AG04450 (cell line): ENCODE data around the gene ABCG5. TPM values are rescaled to one million over a fixed set of nuclear protein-coding genes. Genes with fewer than 3 reads are reported as not detected.

ENCODE experiments used
- CTCF ChIA-PET: fragments of 300-600, 350-600 bp; formaldehyde crosslinking; extraction: SDS; loops from one replicate; lab custom pipeline; 2022; ENCODE audit warnings: antibody characterized with exemption, inconsistent platforms; lab: Charles Lee
- POLR2A ChIA-PET: fragments of 350-600 bp; formaldehyde crosslinking; extraction: SDS; loops from one replicate; lab custom pipeline; 2021; ENCODE audit warnings: antibody characterized with exemption, inconsistent platforms; lab: Yijun Ruan, JAX
- DNase-seq: peaks from one replicate; pipeline ENCODE4 v3.0.0-alpha.2; 2011; ENCODE audit warnings: low read depth, low spot score
- H3K27ac ChIP-seq: one replicate; pipeline ENCODE4 v1.5.1; 2012; ENCODE audit warnings: low read depth, low read length, control low read depth
- H3K27me3 ChIP-seq: one replicate; pipeline ENCODE4 v1.6.0; 2012; ENCODE audit warnings: low read length; ENCODE audit not compliant: control insufficient read depth, insufficient read depth
- H3K4me3 ChIP-seq: 2 replicates; pipeline ENCODE4 v1.5.1; 2011; ENCODE audit warnings: mild to moderate bottlenecking, low read depth, low read length, control low read depth
- H3K9me3 ChIP-seq: 2 replicates; pipeline ENCODE4 v1.5.1; 2012; ENCODE audit warnings: low read length; ENCODE audit not compliant: control insufficient read depth, insufficient read depth
- CTCF ChIP-seq: IDR thresholded peaks from 2 replicates; pipeline ENCODE4 v1.5.1; 2011; ENCODE audit warnings: low read depth, low read length, control low read depth, inconsistent platforms
- polyA plus RNA-seq: library from polyadenylated mRNA; depleted of rRNA; stranded (reverse); fragments of >200 nt; gene quantifications from 2 replicates; pipeline ENCODE4 v1.2.3, GENCODE V29; 2011

Gene ABCG5
- polyA plus RNA-seq, 1 experiment = not detected

GRCh38 chr2:43791035-43791765 lies 47.4 kb downstream of the ABCG5 start:
- TF ChIP-seq CTCF = no peak
- ChIA-PET CTCF (no interaction called here), POLR2A (no interaction called here)
- DNase-seq = no peak
- Histone ChIP-seq H3K27me3 (no peaks in the 10 kb centered on the region), H3K27ac (no peak overlapping the region), H3K9me3 (no peaks in the 10 kb centered on the region), H3K4me3 (no peak overlapping the region)

- ChIA-PET CTCF (interaction anchor here (0.8 kb wide), 1 partner anchor 185 kb away, joined by 3 read pairs; no protein-coding TSS in a partner anchor), POLR2A (no interaction called here)
- no peak for DNase-seq
- Histone ChIP-seq H3K27me3 (no peaks in the 10 kb centered on the region), H3K9me3 (no peaks in the 10 kb centered on the region), H3K27ac (no peak overlapping the region), H3K4me3 (no peak overlapping the region)
- TF ChIP-seq CTCF = no peak
These were observed 48.5 kb downstream of the ABCG5 start for GRCh38 chr2:43790147-43790546.

- DNase-seq = no peak
- Histone ChIP-seq H3K27me3 (no peaks in the 10 kb centered on the region), H3K9me3 (no peaks in the 10 kb centered on the region), H3K27ac (no peak overlapping the region), H3K4me3 (no peak overlapping the region)
- TF ChIP-seq CTCF = no peak
- ChIA-PET CTCF (no interaction called here), POLR2A (no interaction called here)
These were observed 50.0 kb downstream of the ABCG5 start for GRCh38 chr2:43788646-43789045.

GRCh38 chr2:43787895-43788294 lies 50.7 kb downstream of the ABCG5 start:
- no peaks in the 10 kb centered on the region for H3K9me3 ChIP-seq
- H3K27me3 ChIP-seq = no peaks in the 10 kb centered on the region
- no peak for TF ChIP-seq CTCF
- ChIA-PET CTCF (no interaction called here), POLR2A (no interaction called here)
- no peak for DNase-seq
- H3K4me3 ChIP-seq = no peak overlapping the region
- no peak overlapping the region for H3K27ac ChIP-seq

- no peak for TF ChIP-seq CTCF
- H3K27ac ChIP-seq = no peak overlapping the region
- H3K27me3 ChIP-seq = no peaks in the 10 kb centered on the region
- no peaks in the 10 kb centered on the region for H3K9me3 ChIP-seq
- DNase-seq = no peak
- ChIA-PET CTCF (no interaction called here), POLR2A (no interaction called here)
- H3K4me3 ChIP-seq = no peak overlapping the region
These were observed 60.4 kb downstream of the ABCG5 start for GRCh38 chr2:43778233-43778632.
